Epithelial cell of esophagus (primary cell): ENCODE measurements around the gene SMARCA4.

ENCODE experiments used
- DNase-seq: peaks from one replicate; pipeline ENCODE4 v3.0.0; 2010; ENCODE audit warnings: low read depth
- H3K4me3 ChIP-seq: 2 replicates; pipeline ENCODE4 v1.5.1; 2011; ENCODE audit warnings: mild to moderate bottlenecking, low read length, control low read depth
- CTCF ChIP-seq: IDR thresholded peaks from 2 replicates; pipeline ENCODE4 v1.5.1; 2011; ENCODE audit warnings: low read depth, mild to moderate bottlenecking, low read length, control low read depth, inconsistent platforms; ENCODE audit not compliant: insufficient read depth; ENCODE audit errors: missing control alignments

Gene SMARCA4

DNA sequence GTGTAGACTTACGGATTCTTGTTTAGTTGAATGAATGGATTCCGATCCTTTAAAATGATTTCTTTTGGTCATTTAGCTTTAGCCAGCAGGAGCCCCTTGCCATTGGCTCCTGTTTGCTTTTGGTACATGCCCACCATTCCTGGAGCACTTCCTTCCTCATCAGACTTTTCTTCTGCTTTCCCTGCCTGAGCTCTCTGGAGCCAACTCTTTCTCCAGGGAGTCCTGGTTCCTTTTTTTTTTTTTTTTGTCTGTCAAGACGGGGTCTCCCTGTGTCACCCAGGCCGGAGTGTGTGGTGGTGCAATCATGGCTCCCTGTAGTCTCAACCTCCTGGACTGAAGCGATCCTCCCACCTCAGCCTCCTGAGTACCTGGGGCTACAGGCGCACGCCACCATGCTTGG, 37.8 kb downstream of the SMARCA4 start:
- no peak overlapping the region for H3K4me3 ChIP-seq
- no peak for DNase-seq
- TF ChIP-seq CTCF, result no peak

DNA sequence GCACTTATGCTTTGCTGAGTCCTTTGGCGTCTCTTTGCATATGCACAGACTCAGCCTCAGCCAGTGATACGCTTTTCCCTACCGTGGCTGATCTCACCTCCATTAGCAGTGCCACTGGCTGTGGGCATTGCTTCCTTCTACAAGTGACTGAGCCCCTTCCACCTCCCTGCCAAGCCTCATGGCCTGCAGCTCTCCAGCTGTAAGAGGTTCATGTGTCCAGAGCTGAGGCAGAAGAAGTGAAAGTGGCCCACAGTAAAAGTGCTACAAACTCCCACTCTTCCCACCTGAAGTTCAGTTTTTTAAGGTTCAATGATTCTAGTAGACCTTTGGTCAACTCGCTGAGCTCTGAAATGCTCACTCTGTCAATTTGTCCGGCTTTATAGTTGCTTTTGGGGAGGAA, 44.7 kb downstream of the SMARCA4 start:
- DNase-seq, result no peak
- no peak for TF ChIP-seq CTCF

GRCh38 chr19:11007385-11007784, 46.6 kb downstream of the SMARCA4 start:
- DNase-seq, result no peak
- TF ChIP-seq CTCF, result no peak
- no peak overlapping the region for H3K4me3 ChIP-seq

More for the DNA sequence above, 44.7 kb downstream of the SMARCA4 start:
- no peak overlapping the region for H3K4me3 ChIP-seq

DNA sequence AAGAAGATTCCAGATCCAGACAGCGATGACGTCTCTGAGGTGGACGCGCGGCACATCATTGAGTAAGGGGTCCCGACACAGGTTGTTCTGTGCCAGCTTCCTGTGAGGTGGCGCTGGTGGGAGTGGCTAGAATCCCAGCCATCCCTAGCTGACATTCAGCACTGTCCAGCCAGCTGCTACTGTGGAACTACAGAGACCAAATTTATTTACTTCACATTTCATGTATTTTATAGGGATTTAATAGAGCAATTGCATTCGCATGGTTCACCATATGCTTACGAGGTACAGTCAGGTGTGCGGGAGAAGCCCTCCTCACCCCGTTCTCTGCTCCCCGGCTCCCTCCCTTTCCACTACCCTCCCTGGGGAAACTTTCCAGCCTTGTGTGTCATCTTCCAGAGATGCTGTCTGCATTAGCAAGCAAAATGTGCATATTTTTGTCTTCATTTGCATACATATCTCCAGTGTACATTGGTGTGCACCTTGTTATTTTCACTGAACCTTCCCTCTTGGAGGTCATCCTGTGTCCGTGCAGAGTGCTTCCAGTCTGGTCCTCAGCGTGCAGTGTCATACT, 47.2 kb downstream of the SMARCA4 start:
- no peak overlapping the region for H3K4me3 ChIP-seq
- no peak for TF ChIP-seq CTCF
- DNase-seq, result no peak

GRCh38 chr19:11010041-11010440, 49.2 kb downstream of the SMARCA4 start:
- TF ChIP-seq CTCF, result no peak
- no peak overlapping the region for H3K4me3 ChIP-seq
- no peak for DNase-seq

DNA sequence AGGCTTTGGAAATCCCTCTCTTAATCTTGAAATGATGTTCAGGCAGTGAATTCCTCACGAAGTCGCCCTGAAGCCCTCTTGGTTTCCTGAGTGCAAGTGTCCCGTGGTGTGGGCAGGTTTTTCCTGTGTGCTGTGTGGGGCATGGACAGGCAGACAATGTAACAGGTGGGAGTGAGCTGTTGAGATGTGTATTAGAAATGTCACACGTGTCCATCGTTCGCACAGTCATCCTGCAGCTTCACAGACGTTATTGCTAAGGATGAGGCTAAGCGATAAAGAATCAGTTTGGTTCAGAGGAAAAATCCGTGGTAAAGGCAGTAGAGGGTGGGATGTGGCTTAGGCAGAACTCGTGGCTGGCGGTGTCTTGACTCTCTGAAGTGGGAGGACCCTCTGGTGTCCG, 51.7 kb downstream of the SMARCA4 start:
- no peak overlapping the region for H3K4me3 ChIP-seq
- TF ChIP-seq CTCF, result no peak
- no peak for DNase-seq

- no peak for TF ChIP-seq CTCF
- DNase-seq, result no peak
- H3K4me3 ChIP-seq, result no peak overlapping the region
These were observed 52.9 kb downstream of the SMARCA4 start for GRCh38 chr19:11013771-11014170.
